GM10847 (cell line): ENCODE results near the gene TFB1M.
A peak's percentile ranks its signal among the peaks of the same experiment; 100 is the strongest.

Source experiments
- POLR2A ChIP-seq: IDR thresholded peaks from 2 replicates; pipeline ENCODE4 v1.6.1; 2011; ENCODE audit not compliant: insufficient read length; ENCODE audit errors: extremely low read depth

Gene TFB1M

DNA sequence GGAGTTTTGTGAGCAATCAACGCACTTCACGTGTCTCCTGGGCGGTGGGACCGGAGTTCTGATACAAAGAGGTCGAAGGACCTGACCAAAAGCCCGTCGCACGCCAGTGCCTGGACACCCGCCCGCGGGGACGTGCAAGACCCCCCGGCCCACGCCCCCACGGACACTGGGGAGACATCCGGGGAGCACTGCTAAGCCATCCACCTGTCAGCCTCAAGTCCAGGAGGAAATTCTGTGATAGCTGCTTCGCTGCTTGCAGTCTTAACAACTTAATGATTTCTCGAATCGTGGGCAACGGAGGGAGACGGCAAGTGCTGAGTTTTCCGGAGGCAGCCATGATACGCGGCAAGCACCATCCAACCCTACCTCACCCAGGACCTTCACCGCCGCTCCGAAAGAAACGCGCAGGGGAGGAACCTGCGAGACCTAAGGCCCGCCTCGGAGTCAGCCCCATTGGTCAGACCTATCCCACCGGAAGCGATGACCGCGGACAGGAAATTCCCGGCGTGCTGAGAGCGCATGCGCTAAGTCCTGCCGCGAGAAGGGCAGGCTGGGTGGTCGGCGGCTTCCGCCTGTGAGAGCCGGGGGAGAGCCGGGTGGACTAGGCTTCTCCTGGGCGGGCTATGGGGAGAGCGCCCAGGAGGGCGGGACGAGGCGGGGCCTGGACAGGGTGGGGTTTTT, at the start of gene TFB1M:
Gene TFB1M, minus strand, starts transcription at position 393 of the 681 bp plus-strand sequence. Its CDS starts 56 bp downstream, at position 337.
- peak; percentile 73 for TF ChIP-seq POLR2A

- no peak for TF ChIP-seq POLR2A
Measured at GRCh38 chr6:155354167-155354566, 39.9 kb upstream of the TFB1M start.

DNA sequence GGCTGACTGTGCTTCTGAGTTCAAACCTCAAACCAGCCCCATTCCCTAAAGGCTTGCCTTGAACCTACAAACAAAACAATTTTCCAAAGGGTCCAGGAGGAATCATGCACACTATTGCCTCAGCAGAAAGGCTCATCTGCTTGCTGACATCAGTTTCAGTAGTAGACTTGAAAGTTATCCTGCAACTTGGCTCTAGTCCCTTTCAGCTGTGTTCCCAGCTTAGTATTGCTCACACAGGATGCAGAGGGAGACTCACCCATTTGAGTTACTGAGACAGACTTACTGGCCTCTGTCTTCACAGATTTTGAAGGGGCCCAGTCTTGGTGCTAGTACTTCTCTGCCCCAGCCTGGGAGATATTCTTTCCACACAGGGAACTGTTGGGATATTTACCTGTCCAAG, 38.5 kb upstream of the TFB1M start:
- TF ChIP-seq POLR2A: no peak

- no peak for TF ChIP-seq POLR2A
Measured at GRCh38 chr6:155352130-155352420, 37.8 kb upstream of the TFB1M start.

- no peak for TF ChIP-seq POLR2A
Measured at GRCh38 chr6:155351273-155352129, 37.2 kb upstream of the TFB1M start.

DNA sequence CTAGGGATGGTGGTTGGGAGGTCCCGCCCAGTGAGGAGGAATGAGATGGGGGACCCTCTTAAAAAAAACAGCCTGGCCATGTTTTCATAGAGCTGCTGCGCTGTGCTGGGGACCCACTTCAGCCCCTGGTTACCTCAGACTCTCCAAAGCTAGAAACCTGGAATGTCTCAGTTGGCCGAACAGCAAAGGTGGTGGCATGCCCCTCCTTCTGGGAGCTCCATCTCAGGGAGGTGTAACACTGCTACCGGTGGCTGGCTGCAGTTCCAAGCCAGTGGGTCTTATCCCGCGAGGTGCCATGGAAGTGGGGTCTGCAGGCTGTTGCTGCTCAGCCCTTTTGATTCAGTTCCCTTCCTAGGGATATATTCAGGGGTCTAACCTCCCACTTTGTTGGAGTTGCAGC, 35.7 kb upstream of the TFB1M start:
- TF ChIP-seq POLR2A: no peak

DNA sequence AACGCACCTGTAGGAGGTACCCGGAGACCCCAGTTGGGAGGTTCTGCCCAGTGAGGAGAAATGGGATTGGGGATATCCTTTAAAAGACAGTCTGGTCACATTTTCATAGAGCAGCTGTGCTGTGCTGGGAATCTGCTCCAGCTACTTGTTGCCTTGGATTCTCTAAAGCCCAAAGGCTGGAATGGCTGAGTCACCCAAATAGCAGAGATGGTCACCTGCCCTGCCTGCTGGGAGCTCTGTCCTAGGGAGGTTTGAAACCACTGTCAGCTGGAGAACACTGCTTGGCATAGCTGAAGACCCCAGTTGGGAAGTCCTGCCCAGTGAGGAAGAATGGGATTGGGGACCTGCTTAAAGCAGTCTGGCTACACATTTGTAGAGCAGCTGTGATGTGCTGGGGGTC, 34.8 kb upstream of the TFB1M start:
- TF ChIP-seq POLR2A: no peak

DNA sequence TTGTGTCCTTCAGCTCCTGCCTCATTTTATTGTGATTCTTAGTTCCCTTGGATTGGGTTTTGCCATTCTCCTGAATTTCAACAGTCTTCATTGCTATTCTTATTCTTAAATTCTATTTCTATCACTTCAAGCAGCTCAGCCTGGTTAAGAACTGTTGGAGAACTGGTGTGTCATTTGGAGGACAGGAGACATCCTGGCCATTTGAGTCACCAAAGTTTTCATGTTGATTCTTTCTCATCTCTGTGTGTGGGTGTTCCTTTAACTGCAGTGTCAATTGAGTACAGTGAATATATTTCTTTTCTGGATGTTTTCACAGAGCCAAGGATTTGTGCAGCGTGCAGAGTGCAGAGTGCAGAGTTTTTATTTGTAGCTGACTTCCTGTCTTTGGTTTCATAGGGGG, 33.5 kb upstream of the TFB1M start:
- TF ChIP-seq POLR2A: no peak

GRCh38 chr6:155346957-155347356, 32.7 kb upstream of the TFB1M start:
- TF ChIP-seq POLR2A: no peak

- no peak for TF ChIP-seq POLR2A
Measured at GRCh38 chr6:155344341-155345006, 30.2 kb upstream of the TFB1M start.

DNA sequence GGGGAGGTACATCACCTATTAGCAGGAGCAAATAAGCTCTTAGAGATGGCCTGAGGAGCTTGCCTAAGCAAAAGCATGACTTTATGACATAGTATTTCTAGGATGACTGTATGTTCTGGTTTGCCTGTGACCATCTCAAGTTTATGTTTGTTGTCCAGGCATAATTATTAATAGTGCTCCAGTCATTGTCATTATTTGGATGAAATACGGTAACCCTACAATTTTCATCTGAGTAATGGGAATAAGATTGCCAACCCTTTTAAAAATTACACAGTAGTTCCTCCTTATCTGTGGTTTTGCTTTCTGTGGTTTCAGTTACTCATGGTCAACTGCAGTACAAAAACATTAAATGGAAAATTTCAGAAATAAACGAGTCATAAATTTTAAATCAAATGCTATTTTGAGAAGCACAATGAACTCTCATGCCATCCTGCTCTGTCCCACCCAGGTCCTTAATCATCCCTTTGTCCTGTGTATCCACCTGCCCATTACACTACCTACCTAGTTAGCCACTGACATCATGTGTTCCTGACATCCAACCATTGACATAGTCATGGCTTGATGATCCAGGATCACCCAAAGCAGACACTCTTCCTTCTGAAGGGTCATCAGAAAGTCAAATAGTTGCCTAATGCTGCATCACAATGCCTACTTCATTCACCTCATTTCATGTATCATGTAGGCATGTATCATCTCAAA, 27.0 kb upstream of the TFB1M start:
- no peak for TF ChIP-seq POLR2A

DNA sequence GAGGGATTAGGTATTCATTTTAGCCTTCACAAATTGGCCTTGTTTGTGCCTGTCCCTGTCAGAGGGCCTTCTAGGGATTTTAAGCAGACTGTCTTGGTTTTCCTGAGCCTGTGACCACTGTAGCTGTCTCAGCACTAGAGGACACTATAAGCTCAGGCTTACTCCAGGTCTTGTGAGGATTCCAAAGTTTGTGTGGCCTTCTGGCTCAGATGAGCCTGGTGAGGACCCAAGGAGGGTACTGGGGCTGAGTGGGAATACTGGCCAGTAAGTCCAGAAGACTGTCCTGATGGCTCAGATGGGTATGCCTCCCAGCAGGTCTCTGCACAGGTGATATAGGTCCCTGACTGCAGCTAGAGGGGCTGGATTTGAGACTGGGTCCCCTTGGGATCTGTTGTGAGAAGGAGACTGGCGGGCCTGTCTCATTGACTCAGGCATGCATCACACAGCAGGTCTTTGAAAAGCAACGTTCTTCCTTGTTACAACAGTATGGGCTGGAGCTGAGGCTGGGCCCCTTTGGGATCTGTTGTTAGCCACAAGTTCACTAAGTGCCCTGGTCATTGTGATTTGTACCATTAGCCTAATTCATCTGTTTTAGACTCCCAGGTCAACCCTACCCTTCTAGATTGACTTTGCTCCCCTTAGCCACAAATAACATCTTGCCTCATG, 26.3 kb upstream of the TFB1M start:
- no peak for TF ChIP-seq POLR2A

DNA sequence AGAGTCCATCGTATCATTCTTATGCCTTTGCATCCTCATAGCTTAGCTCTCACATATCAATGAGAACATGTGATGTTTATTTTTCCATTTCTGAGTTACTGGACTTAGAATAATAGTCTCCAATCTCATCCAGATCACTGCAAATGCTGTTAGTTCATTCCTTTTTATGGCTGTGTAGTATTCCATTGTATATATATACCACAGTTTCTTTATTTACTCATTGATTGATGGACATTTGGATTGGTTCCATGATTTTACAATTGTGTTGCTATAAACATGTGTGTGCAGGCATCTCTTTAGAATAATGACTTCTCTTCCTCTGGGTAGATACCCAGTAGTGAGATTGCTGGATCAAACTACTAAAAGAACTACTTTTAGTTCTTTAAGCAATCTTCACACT, 21.0 kb upstream of the TFB1M start:
- no peak for TF ChIP-seq POLR2A

- TF ChIP-seq POLR2A: no peak
Measured at GRCh38 chr6:155333414-155333813, 19.1 kb upstream of the TFB1M start.

GRCh38 chr6:155330922-155331321, 16.6 kb upstream of the TFB1M start:
- no peak for TF ChIP-seq POLR2A
